IMR-90 (cell line): ENCODE results near the gene TICAM1. TPM values are rescaled to one million over a fixed set of nuclear protein-coding genes. Genes with fewer than 3 reads are reported as not detected.

ENCODE experiments used
- ATAC-seq: fragments of 200-7000 bp; cut with Tn5 transposase; 2 replicates; pipeline ENCODE4 v1.9.1; 2020; ENCODE audit warnings: low read depth, mild to moderate bottlenecking, moderate library complexity
- BruUV-seq: library from RNA; stranded (reverse); fragments of 400-500 nt; replicated peaks from 2 replicates; lab custom pipeline; 2021; lab: Mats Ljungman, UMichigan
- CTCF ChIA-PET: fragments of 300-600 bp; formaldehyde crosslinking; extraction: SDS; loops from one replicate; lab custom pipeline; 2021; ENCODE audit warnings: antibody characterized with exemption; lab: Yijun Ruan, JAX
- POLR2A ChIA-PET: fragments of 300-600 bp; sonication (Branson Sonifier 250); formaldehyde crosslinking; loops from one replicate; lab custom pipeline; 2022; ENCODE audit warnings: antibody characterized with exemption; ENCODE audit not compliant: unreplicated experiment; lab: Charles Lee
- DNase-seq: peaks from one replicate; pipeline ENCODE4 v3.0.0; 2013
- H2AFZ ChIP-seq: replicated peaks from 2 replicates; pipeline ENCODE3; 2013; ENCODE audit warnings: low read length, mild to moderate bottlenecking; ENCODE audit not compliant: poor library complexity
- H2AK5ac ChIP-seq: 2 replicates; pipeline ENCODE4 v1.6.1; 2013; ENCODE audit warnings: low read depth, low read length, inconsistent platforms
- H2AK9ac ChIP-seq: replicated peaks from 2 replicates; pipeline ENCODE3; 2013; ENCODE audit warnings: mild to moderate bottlenecking, low read depth, low read length, moderate library complexity; ENCODE audit not compliant: poor library complexity
- H2BK120ac ChIP-seq: 2 replicates; pipeline ENCODE4 v1.6.1; 2013; ENCODE audit warnings: low read depth, low read length, inconsistent platforms
- H2BK15ac ChIP-seq: 3 replicates; pipeline ENCODE4 v1.6.1; 2013; ENCODE audit warnings: low read depth, low read length, inconsistent platforms
- H2BK20ac ChIP-seq: 2 replicates; pipeline ENCODE4 v1.6.1; 2013; ENCODE audit warnings: low read depth, mild to moderate bottlenecking, inconsistent platforms, low read length, moderate library complexity
- H2BK5ac ChIP-seq: 2 replicates; pipeline ENCODE4 v1.6.1; 2013; ENCODE audit warnings: mild to moderate bottlenecking, low read depth, low read length, inconsistent platforms; ENCODE audit not compliant: poor library complexity, severe bottlenecking
- H3K14ac ChIP-seq: replicated peaks from 2 replicates; pipeline ENCODE4 v1.6.1; 2013; ENCODE audit warnings: low read depth, low read length, inconsistent platforms
- H3K18ac ChIP-seq: 2 replicates; pipeline ENCODE4 v1.6.1; 2013; ENCODE audit warnings: low read depth, low read length, control low read depth
- H3K23ac ChIP-seq: 2 replicates; pipeline ENCODE4 v1.6.1; 2013; ENCODE audit warnings: low read depth, low read length, inconsistent platforms
- H3K27ac ChIP-seq: 2 replicates; pipeline ENCODE4 v1.5.1; 2013; ENCODE audit warnings: mild to moderate bottlenecking, control low read depth, low read length; ENCODE audit not compliant: insufficient read depth
- H3K27me3 ChIP-seq: 2 replicates; pipeline ENCODE4 v1.6.1; 2013; ENCODE audit warnings: low read length; ENCODE audit not compliant: control insufficient read depth, insufficient read depth
- H3K36me3 ChIP-seq: 2 replicates; pipeline ENCODE4 v1.6.1; 2013; ENCODE audit warnings: low read length, mixed read lengths; ENCODE audit not compliant: control insufficient read depth, insufficient read depth
- H3K4ac ChIP-seq: 2 replicates; pipeline ENCODE4 v1.6.1; 2013; ENCODE audit warnings: low read depth, low read length, inconsistent platforms
- H3K4me1 ChIP-seq: 2 replicates; pipeline ENCODE4 v1.6.1; 2013; ENCODE audit warnings: low read length, mixed read lengths; ENCODE audit not compliant: control insufficient read depth, insufficient read depth
- H3K4me2 ChIP-seq: 2 replicates; pipeline ENCODE4 v1.6.1; 2013; ENCODE audit warnings: low read depth, mild to moderate bottlenecking, control low read depth, low read length, moderate library complexity
- H3K4me3 ChIP-seq: 2 replicates; pipeline ENCODE4 v1.5.1; 2013; ENCODE audit warnings: low read depth, mild to moderate bottlenecking, control low read depth, low read length, moderate library complexity; ENCODE audit not compliant: insufficient read depth
- H3K56ac ChIP-seq: 2 replicates; pipeline ENCODE4 v1.6.1; 2013; ENCODE audit warnings: low read length, inconsistent platforms; ENCODE audit not compliant: insufficient read depth; ENCODE audit errors: extremely low read depth
- H3K79me1 ChIP-seq, 2 experiments: 2 replicates each; pipeline ENCODE4 v1.6.1; 2013; ENCODE audit warnings: low read length in 2 of 2, inconsistent platforms in 1 of 2, low read depth in 1 of 2
- H3K9ac ChIP-seq: 2 replicates; pipeline ENCODE4 v1.6.1; 2013; ENCODE audit warnings: low read depth, low read length, control low read depth
- H3K9me1 ChIP-seq: 2 replicates; pipeline ENCODE4 v1.6.1; 2013; ENCODE audit warnings: low read length, inconsistent platforms; ENCODE audit not compliant: insufficient read depth
- H3K9me3 ChIP-seq: 2 replicates; pipeline ENCODE4 v1.6.1; 2013; ENCODE audit warnings: low read length; ENCODE audit not compliant: control insufficient read depth, insufficient read depth
- H4K20me1 ChIP-seq: 2 replicates; pipeline ENCODE4 v1.6.1; 2013; ENCODE audit warnings: low read length, inconsistent platforms; ENCODE audit not compliant: insufficient read depth
- H4K5ac ChIP-seq: 2 replicates; pipeline ENCODE4 v1.6.1; 2013; ENCODE audit warnings: mild to moderate bottlenecking, low read depth, low read length, control low read depth
- H4K8ac ChIP-seq, 2 experiments: 2 replicates each; pipeline ENCODE4 v1.6.1; 2013; ENCODE audit warnings: low read depth in 2 of 2, low read length in 2 of 2, control low read depth in 1 of 2, inconsistent platforms in 1 of 2
- H4K91ac ChIP-seq: 2 replicates; pipeline ENCODE4 v1.6.1; 2013; ENCODE audit warnings: low read depth, low read length, inconsistent platforms; ENCODE audit not compliant: insufficient read depth
- BHLHE40 ChIP-seq: fragments of 150-350 bp; IDR thresholded peaks from 2 replicates; pipeline ENCODE4 v1.6.1; 2016; ENCODE audit warnings: mild to moderate bottlenecking, low read depth, low read length
- CEBPB ChIP-seq: IDR thresholded peaks from 2 replicates; pipeline ENCODE4 v1.6.1; 2012; ENCODE audit warnings: low read depth, low read length, improper control_type of control experiment
- CHD1 ChIP-seq: IDR thresholded peaks from 2 replicates; pipeline ENCODE4 v1.6.1; 2012; ENCODE audit warnings: low read depth, low read length, improper control_type of control experiment
- CTCF ChIP-seq: conservative IDR thresholded peaks from 2 replicates; pipeline ENCODE4 v1.5.1; 2012; ENCODE audit warnings: mild to moderate bottlenecking, low read depth, low read length, improper control_type of control experiment
- FOS ChIP-seq: fragments of 150-350 bp; IDR thresholded peaks from 2 replicates; pipeline ENCODE4 v1.6.1; 2016; ENCODE audit warnings: low read depth, low read length
- MAFK ChIP-seq: IDR thresholded peaks from 2 replicates; pipeline ENCODE4 v1.6.1; 2012; ENCODE audit warnings: low read depth, low read length, improper control_type of control experiment
- MAZ ChIP-seq: IDR thresholded peaks from 2 replicates; pipeline ENCODE4 v1.6.1; 2012; ENCODE audit warnings: low read depth, mild to moderate bottlenecking, low read length, improper control_type of control experiment, moderate library complexity, borderline replicate concordance
- MXI1 ChIP-seq: IDR thresholded peaks from 2 replicates; pipeline ENCODE4 v1.6.1; 2012; ENCODE audit warnings: low read depth, mild to moderate bottlenecking, low read length, moderate library complexity, borderline replicate concordance
- NFE2L2 ChIP-seq: fragments of 150-350 bp; IDR thresholded peaks from 2 replicates; pipeline ENCODE4 v1.6.1; 2016; ENCODE audit warnings: low read depth, mild to moderate bottlenecking, low read length
- POLR2A ChIP-seq: IDR thresholded peaks from 2 replicates; pipeline ENCODE4 v1.6.1; 2012; ENCODE audit warnings: mild to moderate bottlenecking, low read depth, low read length
- RAD21 ChIP-seq: IDR thresholded peaks from 2 replicates; pipeline ENCODE4 v1.6.1; 2012; ENCODE audit warnings: low read length, improper control_type of control experiment
- RCOR1 ChIP-seq: IDR thresholded peaks from 2 replicates; pipeline ENCODE4 v1.6.1; 2012; ENCODE audit warnings: mild to moderate bottlenecking, low read length, improper control_type of control experiment; ENCODE audit not compliant: insufficient replicate concordance
- RFX5 ChIP-seq: IDR thresholded peaks from 2 replicates; pipeline ENCODE4 v1.8.0; 2012; ENCODE audit warnings: low read depth, mild to moderate bottlenecking, low read length, moderate library complexity
- SMC3 ChIP-seq: fragments of 150-350 bp; IDR thresholded peaks from 2 replicates; pipeline ENCODE4 v1.6.1; 2016; ENCODE audit warnings: low read depth, mild to moderate bottlenecking, antibody characterized with exemption, low read length, moderate library complexity
- WGBS, 2 experiments: methylation state at CpG; one replicate each; pipeline versions ENCODE4 v1.1.5 to v1.1.7; 2013; ENCODE audit warnings: missing lambda C conversion rate in 2 of 2; ENCODE audit not compliant: insufficient read length in 1 of 2; ENCODE audit errors: extremely low coverage in 2 of 2; 5-methylcytosine and 5-hydroxymethylcytosine counted together
- dilution Hi-C: fragments of 300-500 bp; cut with HindIII; formaldehyde crosslinking; loops from one replicate; pipeline ENCODE4 v1.14.3; 2018; ENCODE audit warnings: low sequenced_read_pairs; ENCODE audit not compliant: unreplicated experiment
- in situ Hi-C: fragments of 300-500 bp; cut with MboI; formaldehyde crosslinking; loops from 3 replicates; pipeline ENCODE4 v1.14.3; 2019; ENCODE audit warnings: low sequenced_read_pairs, inconsistent platforms, mixed read lengths
- intact Hi-C: fragments of 100-400 bp; cut with micrococcal nuclease; formaldehyde crosslinking; loops from 2 replicates; pipeline ENCODE4 v1.10.0; 2022
- polyA plus RNA-seq, 3 experiments: library from polyadenylated mRNA; depleted of rRNA; stranded (reverse); fragments of >200 nt; gene quantifications; 2 replicates each; pipeline ENCODE4 v1.2.3, GENCODE V29; 2012; ENCODE audit warnings: low replicate concordance in 1 of 3
- total RNA-seq: library from RNA; depleted of rRNA; stranded (reverse); fragments of >200 nt; gene quantifications from 2 replicates; pipeline ENCODE4 v1.2.3, GENCODE V29; 2012
- TF ChIP-seq, protein P1 (sequence below): fragments of 150-350 bp; IDR thresholded peaks from 2 replicates; pipeline ENCODE4 v1.6.1; 2016; ENCODE audit warnings: low read depth, mild to moderate bottlenecking, low read length, moderate library complexity, borderline replicate concordance
- TF ChIP-seq, protein P2 (sequence below): fragments of 150-350 bp; IDR thresholded peaks from 2 replicates; pipeline ENCODE4 v1.6.1; 2017; ENCODE audit warnings: mild to moderate bottlenecking, antibody characterized with exemption, low read length, low read depth

The TICAM1 gene
- total and polyA plus RNA-seq, 2 of the 4 experiments (the other 2 are of a cell fraction) = 0.90 to 9.2 TPM

DNA sequence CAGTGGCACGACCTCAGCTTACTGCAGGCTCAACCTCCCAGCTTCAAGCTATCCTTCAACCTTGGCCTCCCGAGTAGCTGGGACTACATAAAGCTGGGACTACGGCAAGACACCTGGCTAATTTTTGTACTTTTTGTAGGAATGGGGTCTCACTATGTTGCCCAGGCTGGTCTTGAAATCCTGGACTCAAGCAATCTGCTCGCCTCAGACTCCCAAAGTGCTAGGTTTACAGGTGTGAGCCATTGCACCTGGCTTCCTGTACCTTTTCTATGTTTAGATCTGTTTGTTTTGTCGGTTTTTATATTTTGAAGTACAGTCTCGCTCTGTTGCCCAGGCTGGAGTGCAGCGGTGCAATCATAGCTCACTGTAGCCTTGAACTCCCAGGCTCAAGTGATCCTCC is 17.5 kb upstream of the TICAM1 start:
- TF ChIP-seq CHD1 (no peak), RAD21 (no peak), CEBPB (no peak), POLR2A (no peak), MAZ (no peak), NFE2L2 (no peak), MXI1 (no peak), RFX5 (no peak), CTCF (no peak), SMC3 (no peak), BHLHE40 (no peak), FOS (no peak), MAFK (no peak), RCOR1 (no peak)
- TF ChIP-seq, protein P1, sequence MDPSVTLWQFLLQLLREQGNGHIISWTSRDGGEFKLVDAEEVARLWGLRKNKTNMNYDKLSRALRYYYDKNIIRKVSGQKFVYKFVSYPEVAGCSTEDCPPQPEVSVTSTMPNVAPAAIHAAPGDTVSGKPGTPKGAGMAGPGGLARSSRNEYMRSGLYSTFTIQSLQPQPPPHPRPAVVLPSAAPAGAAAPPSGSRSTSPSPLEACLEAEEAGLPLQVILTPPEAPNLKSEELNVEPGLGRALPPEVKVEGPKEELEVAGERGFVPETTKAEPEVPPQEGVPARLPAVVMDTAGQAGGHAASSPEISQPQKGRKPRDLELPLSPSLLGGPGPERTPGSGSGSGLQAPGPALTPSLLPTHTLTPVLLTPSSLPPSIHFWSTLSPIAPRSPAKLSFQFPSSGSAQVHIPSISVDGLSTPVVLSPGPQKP = no peak
- TF ChIP-seq, protein P2, sequence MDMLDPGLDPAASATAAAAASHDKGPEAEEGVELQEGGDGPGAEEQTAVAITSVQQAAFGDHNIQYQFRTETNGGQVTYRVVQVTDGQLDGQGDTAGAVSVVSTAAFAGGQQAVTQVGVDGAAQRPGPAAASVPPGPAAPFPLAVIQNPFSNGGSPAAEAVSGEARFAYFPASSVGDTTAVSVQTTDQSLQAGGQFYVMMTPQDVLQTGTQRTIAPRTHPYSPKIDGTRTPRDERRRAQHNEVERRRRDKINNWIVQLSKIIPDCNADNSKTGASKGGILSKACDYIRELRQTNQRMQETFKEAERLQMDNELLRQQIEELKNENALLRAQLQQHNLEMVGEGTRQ = no peak
- ATAC-seq (no peak), DNase-seq (no peak)
- Histone ChIP-seq H3K56ac (no peak overlapping the region), H2BK20ac (no peak overlapping the region), H3K36me3 (peaks cover 56% of the 10 kb centered on the region), H4K5ac (no peak overlapping the region), H3K4ac (no peak overlapping the region), H3K18ac (no peak overlapping the region), H2AK5ac (no peak overlapping the region), H2BK120ac (no peak overlapping the region), H3K23ac (no peak overlapping the region), H3K79me1 (peaks cover 13 to 46% of the 10 kb centered on the region in 2 experiments; a peak in 3 of 4 replicates), H3K14ac (no peak overlapping the region), H4K91ac (no peak overlapping the region), H3K27ac (no peak overlapping the region), H3K9ac (no peak overlapping the region), H3K9me3 (no peaks in the 10 kb centered on the region), H3K4me2 (no peak overlapping the region), H3K27me3 (no peaks in the 10 kb centered on the region), H2AFZ (no peak overlapping the region), H2BK15ac (no peak overlapping the region), H3K4me1 (peaks cover 6% of the 10 kb centered on the region), H4K8ac (no peak overlapping the region), H4K20me1 (peaks cover 18% of the 10 kb centered on the region; the same call in 1 of the 2 replicates), H3K9me1 (peaks cover 6% of the 10 kb centered on the region), H3K4me3 (no peak overlapping the region), H2AK9ac (no peak overlapping the region), H2BK5ac (no peak overlapping the region)
- ChIA-PET POLR2A (no interaction called here), CTCF (interaction anchor here (0.6 to 1.4 kb wide), 3 partner anchors 22 to 58 kb away, joined by 3 to 5 read pairs (median 5); no protein-coding TSS in a partner anchor)
- BruUV-seq = no TSS peak
- 100% methylated on average over 1 of the region's 7 CpGs; no CpG with 5 or more reads in 1 of the 2 experiments for WGBS, 2 experiments
- dilution Hi-C loops = no loop called here
- in situ Hi-C loops = no loop called here
- intact Hi-C loops = no loop called here
